ENCODE results near the gene MTG2.

The MTG2 gene

GRCh38 chr20:62163986-62164762 is 18.7 kb upstream of the MTG2 start:
- DNase-seq, result no peak

- no peak for DNase-seq
Measured at GRCh38 chr20:62164879-62165761, 17.7 kb upstream of the MTG2 start.

- no peak for DNase-seq
Measured at GRCh38 chr20:62165762-62166399, 16.9 kb upstream of the MTG2 start.

GRCh38 chr20:62167474-62167873 is 15.4 kb upstream of the MTG2 start:
- no peak for DNase-seq

GRCh38 chr20:62168061-62168460 is 14.8 kb upstream of the MTG2 start:
- DNase-seq, result no peak

GRCh38 chr20:62168890-62169435 is 13.9 kb upstream of the MTG2 start:
- no peak for DNase-seq

GRCh38 chr20:62170536-62170935 is 12.3 kb upstream of the MTG2 start:
- DNase-seq, result no peak

GRCh38 chr20:62171245-62171644 is 11.6 kb upstream of the MTG2 start:
- no peak for DNase-seq

GRCh38 chr20:62172666-62173065 is 10.2 kb upstream of the MTG2 start:
- DNase-seq, result no peak

- DNase-seq, result no peak
Measured at GRCh38 chr20:62174021-62174804, 8.6 kb upstream of the MTG2 start.

GRCh38 chr20:62174870-62175624 is 7.8 kb upstream of the MTG2 start:
- DNase-seq, result no peak

GRCh38 chr20:62175711-62176110 is 7.1 kb upstream of the MTG2 start:
- no peak for DNase-seq

GRCh38 chr20:62176866-62177265 is 6.0 kb upstream of the MTG2 start:
- DNase-seq, result no peak

- DNase-seq, result no peak
Measured at GRCh38 chr20:62177307-62177706, 5.5 kb upstream of the MTG2 start.

- no peak for DNase-seq
Measured at GRCh38 chr20:62178316-62179161, 4.3 kb upstream of the MTG2 start.

GRCh38 chr20:62179162-62179504 is 3.7 kb upstream of the MTG2 start:
- no peak for DNase-seq

- DNase-seq, result no peak
Measured at GRCh38 chr20:62181808-62182207, 1.0 kb upstream of the MTG2 start.

GRCh38 chr20:62183426-62184142 is 756 bp downstream of the MTG2 start:
- no peak for DNase-seq

GRCh38 chr20:62186096-62186426 is 3.2 kb downstream of the MTG2 start:
- DNase-seq, result no peak

Measured in midbrain (tissue), 1 donor.